ENCODE results near the gene DRD2. TPM values are rescaled to one million over a fixed set of nuclear protein-coding genes. Genes with fewer than 3 reads are reported as not detected.

Gene DRD2
- total RNA-seq, 4 donors from 2014 or later = 0.39 to 4.5 (median 1.3) TPM; not detected in 1

- H3K36me3 ChIP-seq = peaks cover 0 to 11% (median 0%) of the 10 kb centered on the region in 3 donors
- no peak overlapping the region for H3K27ac ChIP-seq
- no peak for DNase-seq (ENCODE audit: low spot score in 2 of 2)
- no peaks in the 10 kb centered on the region for H3K9me3 ChIP-seq
- 71 to 83% methylated on average over 6 of the region's 6 CpGs for WGBS, 2 donors
- H3K4me1 ChIP-seq = peaks cover 0 to 8% (median 0%) of the 10 kb centered on the region in 4 donors
- peaks cover 0 to 29% of the 10 kb centered on the region in 2 donors for H3K27me3 ChIP-seq
- H3K4me3 ChIP-seq = no peak overlapping the region
- TF ChIP-seq POLR2A (IDR thresholded peaks at IDR 0.05) (no peak), EP300 (IDR thresholded peaks at IDR 0.05) (no peak)
- TF ChIP-seq, protein P1, sequence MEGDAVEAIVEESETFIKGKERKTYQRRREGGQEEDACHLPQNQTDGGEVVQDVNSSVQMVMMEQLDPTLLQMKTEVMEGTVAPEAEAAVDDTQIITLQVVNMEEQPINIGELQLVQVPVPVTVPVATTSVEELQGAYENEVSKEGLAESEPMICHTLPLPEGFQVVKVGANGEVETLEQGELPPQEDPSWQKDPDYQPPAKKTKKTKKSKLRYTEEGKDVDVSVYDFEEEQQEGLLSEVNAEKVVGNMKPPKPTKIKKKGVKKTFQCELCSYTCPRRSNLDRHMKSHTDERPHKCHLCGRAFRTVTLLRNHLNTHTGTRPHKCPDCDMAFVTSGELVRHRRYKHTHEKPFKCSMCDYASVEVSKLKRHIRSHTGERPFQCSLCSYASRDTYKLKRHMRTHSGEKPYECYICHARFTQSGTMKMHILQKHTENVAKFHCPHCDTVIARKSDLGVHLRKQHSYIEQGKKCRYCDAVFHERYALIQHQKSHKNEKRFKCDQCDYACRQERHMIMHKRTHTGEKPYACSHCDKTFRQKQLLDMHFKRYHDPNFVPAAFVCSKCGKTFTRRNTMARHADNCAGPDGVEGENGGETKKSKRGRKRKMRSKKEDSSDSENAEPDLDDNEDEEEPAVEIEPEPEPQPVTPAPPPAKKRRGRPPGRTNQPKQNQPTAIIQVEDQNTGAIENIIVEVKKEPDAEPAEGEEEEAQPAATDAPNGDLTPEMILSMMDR (IDR thresholded peaks at IDR 0.05) = no peak
These were observed 88.3 kb downstream of the DRD2 start for GRCh38 chr11:113386866-113387265.

DNA sequence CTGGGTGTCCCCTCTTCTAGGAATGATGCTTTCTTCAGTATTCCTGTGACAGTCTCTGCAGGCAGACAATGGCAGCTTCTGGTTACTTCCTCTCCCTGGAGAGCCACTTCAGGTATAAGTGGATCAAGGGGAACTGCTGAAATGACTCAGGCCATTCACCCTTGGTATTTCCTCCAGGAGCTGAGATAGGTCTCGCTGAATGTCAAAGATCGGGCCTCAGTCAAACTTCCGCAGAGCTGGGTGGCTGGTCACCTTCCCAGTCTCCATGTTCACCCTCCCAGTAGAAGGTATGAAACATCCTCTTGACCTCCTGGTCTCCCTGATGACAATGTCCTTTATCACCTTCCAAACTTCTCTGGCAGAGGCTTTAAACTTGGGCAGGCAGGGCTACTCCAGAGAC is 89.4 kb downstream of the DRD2 start:
- DNase-seq (ENCODE audit: low spot score in 2 of 2) = no peak
- TF ChIP-seq EP300 (IDR thresholded peaks at IDR 0.05) (no peak), POLR2A (IDR thresholded peaks at IDR 0.05) (no peak)
- TF ChIP-seq, protein P1 (IDR thresholded peaks at IDR 0.05) = no peak
- 97 to 100% methylated on average over 3 of the region's 3 CpGs for WGBS, 2 donors

GRCh38 chr11:113384551-113384950 is 90.6 kb downstream of the DRD2 start:
- DNase-seq (ENCODE audit: low spot score in 2 of 2) = no peak
- H3K27me3 ChIP-seq = peaks cover 0 to 29% of the 10 kb centered on the region in 2 donors
- H3K4me1 ChIP-seq = peaks cover 0 to 8% (median 0%) of the 10 kb centered on the region in 4 donors
- TF ChIP-seq, protein P1 (IDR thresholded peaks at IDR 0.05) = no peak
- no peak for TF ChIP-seq EP300 (IDR thresholded peaks at IDR 0.05)
- TF ChIP-seq POLR2A (IDR thresholded peaks at IDR 0.05) = no peak
- peaks cover 0 to 23% (median 0%) of the 10 kb centered on the region in 3 donors for H3K36me3 ChIP-seq
- no peak overlapping the region for H3K4me3 ChIP-seq
- no peaks in the 10 kb centered on the region for H3K9me3 ChIP-seq
- H3K27ac ChIP-seq = no peak overlapping the region
- 47 to 51% methylated on average over 3 of the region's 3 CpGs for WGBS, 2 donors

More for the DNA sequence above, 89.4 kb downstream of the DRD2 start:
- H3K4me3 ChIP-seq = no peak overlapping the region
- H3K9me3 ChIP-seq = no peaks in the 10 kb centered on the region
- peaks cover 0 to 14% (median 0%) of the 10 kb centered on the region in 3 donors for H3K36me3 ChIP-seq
- H3K4me1 ChIP-seq = peaks cover 0 to 8% (median 0%) of the 10 kb centered on the region in 4 donors
- H3K27ac ChIP-seq = no peak overlapping the region
- peaks cover 0 to 29% of the 10 kb centered on the region in 2 donors for H3K27me3 ChIP-seq

DNA sequence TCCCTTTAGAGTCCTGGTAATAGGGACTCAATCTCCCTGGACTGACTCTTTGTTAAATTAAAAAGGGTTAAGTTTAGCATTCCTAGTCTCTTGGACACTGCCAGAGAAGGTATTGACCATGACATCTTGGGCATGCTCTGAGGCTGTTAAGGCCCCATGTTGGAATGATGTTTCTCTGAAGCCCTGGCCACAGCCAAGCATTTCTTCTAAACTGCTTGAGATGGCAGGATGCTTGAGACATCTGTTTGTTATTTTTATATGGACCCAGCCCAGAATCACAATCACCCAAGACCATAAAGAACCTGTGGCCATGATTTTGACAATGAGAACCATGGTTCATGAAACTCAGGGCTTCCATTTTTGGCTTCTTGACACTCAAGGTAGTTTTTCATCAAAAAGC is 93.1 kb downstream of the DRD2 start:
- H3K4me1 ChIP-seq = no peaks in the 10 kb centered on the region
- no peak overlapping the region for H3K4me3 ChIP-seq
- no peak overlapping the region for H3K27ac ChIP-seq
- H3K36me3 ChIP-seq = peaks cover 0 to 23% (median 0%) of the 10 kb centered on the region in 3 donors
- TF ChIP-seq, protein P1 (IDR thresholded peaks at IDR 0.05) = no peak
- no peak for TF ChIP-seq POLR2A (IDR thresholded peaks at IDR 0.05)
- TF ChIP-seq EP300 (IDR thresholded peaks at IDR 0.05) = no peak
- no peak for DNase-seq (ENCODE audit: low spot score in 2 of 2)
- H3K9me3 ChIP-seq = no peaks in the 10 kb centered on the region
- peaks cover 0 to 6% of the 10 kb centered on the region in 2 donors for H3K27me3 ChIP-seq

- Histone ChIP-seq H3K4me3 (no peak overlapping the region), H3K27ac (no peak overlapping the region), H3K36me3 (peaks cover 0 to 11% (median 0%) of the 10 kb centered on the region in 3 donors), H3K9me3 (no peaks in the 10 kb centered on the region), H3K27me3 (no peaks in the 10 kb centered on the region), H3K4me1 (no peaks in the 10 kb centered on the region)
- DNase-seq (ENCODE audit: low spot score in 2 of 2) = no peak
- TF ChIP-seq POLR2A (IDR thresholded peaks at IDR 0.05) (no peak), EP300 (IDR thresholded peaks at IDR 0.05) (no peak)
- TF ChIP-seq, protein P1 (IDR thresholded peaks at IDR 0.05) = no peak
- WGBS, 2 donors = 71 to 92% methylated on average over 1 of the region's 1 CpG
These were observed 96.5 kb downstream of the DRD2 start for GRCh38 chr11:113378692-113379091.
